NT2/D1 (cell line): ENCODE data around the gene FNDC5.

Source experiments
- SUZ12 ChIP-seq: IDR thresholded peaks from 2 replicates; pipeline ENCODE4 v1.6.1; 2011; ENCODE audit not compliant: insufficient read length, insufficient read depth; ENCODE audit errors: extremely low read depth
- YY1 ChIP-seq: IDR thresholded peaks from 2 replicates; pipeline ENCODE4 v1.6.1; 2011; ENCODE audit not compliant: insufficient read length, insufficient read depth
- ZNF274 ChIP-seq: IDR thresholded peaks from 2 replicates; pipeline ENCODE4 v1.6.1; 2011; ENCODE audit warnings: mild to moderate bottlenecking, low read depth, low read length

DNA sequence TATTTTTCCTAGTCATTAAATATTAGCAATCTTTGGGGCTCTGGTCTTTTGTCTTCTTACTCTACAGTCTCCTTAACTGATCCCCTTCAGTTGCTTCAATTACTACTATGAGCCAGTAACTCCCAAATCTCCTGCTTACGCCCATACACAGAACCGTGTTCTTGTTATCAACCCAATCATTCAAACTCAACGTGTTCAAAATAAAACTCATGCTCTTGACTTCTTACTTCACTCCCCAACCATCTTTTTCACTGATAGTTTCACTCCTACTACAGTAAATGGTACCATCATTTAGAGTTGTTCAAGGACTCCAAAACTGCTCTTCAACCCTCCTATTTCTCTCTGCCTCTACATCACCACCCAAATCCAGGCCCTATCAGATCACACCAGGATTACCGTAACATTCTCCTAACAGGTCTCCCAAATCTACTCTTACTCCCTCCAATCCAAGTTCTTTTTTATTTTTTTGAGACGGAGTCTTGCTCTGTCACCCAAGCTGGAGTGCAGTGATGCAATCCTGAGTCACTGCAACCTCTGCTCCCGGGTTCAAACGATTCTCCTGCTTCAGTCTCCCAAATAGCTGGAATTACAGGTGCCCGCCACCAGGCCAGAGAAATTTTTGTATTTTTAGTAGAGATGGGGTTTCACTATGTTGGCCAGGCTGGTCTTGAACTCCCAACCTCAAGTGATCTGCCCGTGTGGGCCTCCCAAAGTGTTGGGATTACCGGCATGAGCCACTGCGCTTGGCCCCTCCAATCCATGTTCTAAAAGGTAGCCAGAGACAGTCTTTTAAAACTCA lies 56.6 kb downstream of the FNDC5 start:
- TF ChIP-seq SUZ12: no peak
- no peak for TF ChIP-seq YY1
- no peak for TF ChIP-seq ZNF274
